ENCODE results near the gene HS3ST5. TPM values are rescaled to one million over a fixed set of nuclear protein-coding genes. Genes with fewer than 3 reads are reported as not detected.

HS3ST5 gene
- total RNA-seq, 4 donors from 2014 or later, result not detected

DNA sequence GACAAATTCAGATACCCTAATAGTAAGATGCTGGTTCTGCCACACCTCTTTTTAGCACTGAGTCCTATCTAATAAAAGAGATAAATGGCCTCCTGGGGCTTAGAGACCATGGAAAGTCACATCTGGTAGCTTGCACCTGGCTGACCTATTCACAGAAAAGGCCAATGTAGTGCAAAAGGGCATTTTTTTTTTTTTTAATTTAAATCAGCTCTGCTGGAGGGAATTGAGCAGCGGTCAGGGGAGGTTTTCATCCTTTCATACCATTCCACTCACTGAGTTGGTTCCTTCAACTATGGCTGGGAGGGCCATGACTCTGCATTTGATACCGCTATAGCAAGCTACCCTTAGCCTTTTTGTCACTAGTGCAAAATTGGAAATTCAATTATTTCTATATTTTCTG, 20.1 kb upstream of the HS3ST5 start:
- no peak for DNase-seq (ENCODE audit: low spot score in 2 of 2)
- intact Hi-C loops (cut with DNase I; ENCODE audit: low total_unique reads), result no loop called here
- H3K4me3 ChIP-seq (ENCODE audit: low read depth, poor library complexity, severe bottlenecking), result no peak overlapping the region
- TF ChIP-seq, protein P1, sequence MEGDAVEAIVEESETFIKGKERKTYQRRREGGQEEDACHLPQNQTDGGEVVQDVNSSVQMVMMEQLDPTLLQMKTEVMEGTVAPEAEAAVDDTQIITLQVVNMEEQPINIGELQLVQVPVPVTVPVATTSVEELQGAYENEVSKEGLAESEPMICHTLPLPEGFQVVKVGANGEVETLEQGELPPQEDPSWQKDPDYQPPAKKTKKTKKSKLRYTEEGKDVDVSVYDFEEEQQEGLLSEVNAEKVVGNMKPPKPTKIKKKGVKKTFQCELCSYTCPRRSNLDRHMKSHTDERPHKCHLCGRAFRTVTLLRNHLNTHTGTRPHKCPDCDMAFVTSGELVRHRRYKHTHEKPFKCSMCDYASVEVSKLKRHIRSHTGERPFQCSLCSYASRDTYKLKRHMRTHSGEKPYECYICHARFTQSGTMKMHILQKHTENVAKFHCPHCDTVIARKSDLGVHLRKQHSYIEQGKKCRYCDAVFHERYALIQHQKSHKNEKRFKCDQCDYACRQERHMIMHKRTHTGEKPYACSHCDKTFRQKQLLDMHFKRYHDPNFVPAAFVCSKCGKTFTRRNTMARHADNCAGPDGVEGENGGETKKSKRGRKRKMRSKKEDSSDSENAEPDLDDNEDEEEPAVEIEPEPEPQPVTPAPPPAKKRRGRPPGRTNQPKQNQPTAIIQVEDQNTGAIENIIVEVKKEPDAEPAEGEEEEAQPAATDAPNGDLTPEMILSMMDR (IDR thresholded peaks at IDR 0.05), result no peak
- TF ChIP-seq POLR2A (IDR thresholded peaks at IDR 0.05), result no peak
- 89 to 96% methylated on average over 2 of the region's 2 CpGs for WGBS, 2 donors

DNA sequence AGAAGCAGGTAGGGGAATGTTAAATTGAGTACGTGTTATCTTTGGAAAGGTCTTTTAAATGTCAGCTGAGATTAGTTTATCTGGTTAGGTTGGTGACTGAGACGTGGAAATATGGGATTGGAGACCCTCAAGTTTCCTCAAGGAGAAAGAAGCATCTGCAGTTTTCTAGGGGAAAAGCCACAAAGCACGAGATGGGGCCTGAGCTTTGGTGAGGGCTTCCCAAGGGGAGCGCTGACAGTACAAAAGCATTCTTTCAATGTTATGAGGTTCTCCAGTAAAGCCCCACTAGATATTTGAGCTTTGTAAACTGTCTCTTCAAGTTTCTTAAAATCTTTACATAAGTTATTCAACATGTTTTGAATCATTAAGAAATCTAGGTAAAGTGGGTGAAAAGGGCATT, 19.6 kb upstream of the HS3ST5 start:
- DNase-seq (ENCODE audit: low spot score in 2 of 2), result no peak
- H3K4me3 ChIP-seq (ENCODE audit: low read depth, poor library complexity, severe bottlenecking), result no peak overlapping the region
- TF ChIP-seq POLR2A (IDR thresholded peaks at IDR 0.05), result no peak
- TF ChIP-seq, protein P1 (IDR thresholded peaks at IDR 0.05), result no peak
- WGBS, 2 donors, result 82 to 88% methylated on average over 4 of the region's 4 CpGs
- intact Hi-C loops (cut with DNase I; ENCODE audit: low total_unique reads), result no loop called here

GRCh38 chr6:114361036-114361435, 18.2 kb upstream of the HS3ST5 start:
- 71 to 87% methylated on average over 1 of the region's 1 CpG for WGBS, 2 donors
- no peak overlapping the region for H3K4me3 ChIP-seq (ENCODE audit: low read depth, poor library complexity, severe bottlenecking)
- no peak for DNase-seq (ENCODE audit: low spot score in 2 of 2)
- TF ChIP-seq POLR2A (IDR thresholded peaks at IDR 0.05), result no peak
- TF ChIP-seq, protein P1 (IDR thresholded peaks at IDR 0.05), result no peak
- intact Hi-C loops (cut with DNase I; ENCODE audit: low total_unique reads), result no loop called here

- intact Hi-C loops (cut with DNase I; ENCODE audit: low total_unique reads), result no loop called here
- DNase-seq (ENCODE audit: low spot score in 2 of 2), result no peak
- TF ChIP-seq POLR2A (IDR thresholded peaks at IDR 0.05), result no peak
- TF ChIP-seq, protein P1 (IDR thresholded peaks at IDR 0.05), result no peak
- H3K4me3 ChIP-seq (ENCODE audit: low read depth, poor library complexity, severe bottlenecking), result no peak overlapping the region
Observed at GRCh38 chr6:114355300-114355699, 12.5 kb upstream of the HS3ST5 start.

- WGBS, 2 donors, result 89 to 96% methylated on average over 2 of the region's 2 CpGs
- TF ChIP-seq, protein P1 (IDR thresholded peaks at IDR 0.05), result no peak
- no peak for TF ChIP-seq POLR2A (IDR thresholded peaks at IDR 0.05)
- intact Hi-C loops (cut with DNase I; ENCODE audit: low total_unique reads), result no loop called here
- no peak overlapping the region for H3K4me3 ChIP-seq (ENCODE audit: low read depth, poor library complexity, severe bottlenecking)
- no peak for DNase-seq (ENCODE audit: low spot score in 2 of 2)
Observed at GRCh38 chr6:114354482-114354881, 11.7 kb upstream of the HS3ST5 start.

DNA sequence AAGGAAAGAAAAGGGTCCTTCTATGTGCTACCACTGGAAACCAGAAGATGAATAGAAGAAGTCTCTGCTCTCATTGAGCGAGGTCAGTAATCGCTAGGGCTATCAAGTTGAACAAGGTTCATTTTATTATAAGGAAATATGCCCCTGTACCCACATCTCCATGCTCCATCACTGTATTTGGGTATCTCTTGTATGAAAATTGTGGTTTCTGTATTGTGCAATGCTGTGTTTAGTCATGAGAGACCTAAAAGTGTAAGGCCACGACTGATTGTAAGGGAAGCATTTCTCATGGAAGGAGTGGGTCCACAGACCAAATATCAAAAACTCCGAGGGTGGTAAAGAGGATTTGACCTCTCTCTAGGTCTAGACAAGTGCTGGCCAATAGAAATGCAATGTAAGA, 3.6 kb upstream of the HS3ST5 start:
- WGBS, 2 donors, result 90% methylated on average over 4 of the region's 4 CpGs
- no peak for TF ChIP-seq POLR2A (IDR thresholded peaks at IDR 0.05)
- TF ChIP-seq, protein P1 (IDR thresholded peaks at IDR 0.05), result no peak
- intact Hi-C loops (cut with DNase I; ENCODE audit: low total_unique reads), result no loop called here
- no peak overlapping the region for H3K4me3 ChIP-seq (ENCODE audit: low read depth, poor library complexity, severe bottlenecking)
- no peak for DNase-seq (ENCODE audit: low spot score in 2 of 2)
